Neural crest cell (in vitro differentiated cells): ENCODE measurements around the gene PHF2. TPM values are rescaled to one million over a fixed set of nuclear protein-coding genes. Genes with fewer than 3 reads are reported as not detected.

Experiments
- DNase-seq: peaks from one replicate; pipeline ENCODE4 v3.0.0; 2021; ENCODE audit warnings: low read depth, mixed read lengths, low spot score
- H3K27ac Mint-ChIP-seq: one replicate; pipeline ENCODE4 v1.8.0; 2021; ENCODE audit warnings: mild to moderate bottlenecking, mixed read lengths; ENCODE audit not compliant: unreplicated experiment
- H3K27me3 Mint-ChIP-seq: 2 replicates; pipeline ENCODE4 v1.8.0; 2021; ENCODE audit warnings: low read depth, mild to moderate bottlenecking, mixed read lengths
- H3K36me3 Mint-ChIP-seq: 2 replicates; pipeline ENCODE4 v1.8.0; 2021; ENCODE audit warnings: low read depth, mild to moderate bottlenecking, mixed read lengths
- H3K4me1 Mint-ChIP-seq: 2 replicates; pipeline ENCODE4 v1.8.0; 2021; ENCODE audit warnings: mixed read lengths
- H3K4me3 Mint-ChIP-seq: one replicate; pipeline ENCODE4 v1.8.0; 2021; ENCODE audit warnings: mild to moderate bottlenecking, mixed read lengths
- H3K9me3 Mint-ChIP-seq: 2 replicates; pipeline ENCODE4 v1.8.0; 2021; ENCODE audit warnings: mixed read lengths
- CTCF ChIP-seq: fragments of 200-600 bp; sonication (generic); conservative IDR thresholded peaks from 2 replicates; pipeline ENCODE4 v1.5.0; 2021; ENCODE audit warnings: antibody characterized with exemption, mild to moderate bottlenecking
- total RNA-seq: library from RNA; stranded (reverse); gene quantifications from 2 replicates; pipeline ENCODE4 v1.2.1, GENCODE V29; 2021

Gene PHF2
- total RNA-seq, 1 donor from 2014 or later: 34.4 TPM

- no peaks in the 10 kb centered on the region for H3K27me3 Mint-ChIP-seq
- no peak overlapping the region for H3K27ac Mint-ChIP-seq
- H3K9me3 Mint-ChIP-seq: no peaks in the 10 kb centered on the region
- DNase-seq: no peak
- no peak for TF ChIP-seq CTCF
- H3K4me1 Mint-ChIP-seq: no peaks in the 10 kb centered on the region
- H3K4me3 Mint-ChIP-seq: no peak overlapping the region
- peaks cover 7% of the 10 kb centered on the region for H3K36me3 Mint-ChIP-seq
Observed at GRCh38 chr9:93662016-93662638, 85.7 kb downstream of the PHF2 start.

GRCh38 chr9:93662952-93663572 is 86.7 kb downstream of the PHF2 start:
- no peaks in the 10 kb centered on the region for H3K9me3 Mint-ChIP-seq
- H3K27ac Mint-ChIP-seq: no peak overlapping the region
- TF ChIP-seq CTCF: no peak
- no peaks in the 10 kb centered on the region for H3K27me3 Mint-ChIP-seq
- peaks cover 6% of the 10 kb centered on the region for H3K36me3 Mint-ChIP-seq
- H3K4me1 Mint-ChIP-seq: no peaks in the 10 kb centered on the region
- H3K4me3 Mint-ChIP-seq: no peak overlapping the region
- DNase-seq: no peak

- Mint-ChIP-seq H3K9me3 (no peaks in the 10 kb centered on the region), H3K27ac (no peak overlapping the region), H3K4me1 (peaks cover 5% of the 10 kb centered on the region), H3K36me3 (peaks cover 4% of the 10 kb centered on the region), H3K4me3 (no peak overlapping the region), H3K27me3 (no peaks in the 10 kb centered on the region)
- no peak for DNase-seq
- no peak for TF ChIP-seq CTCF
Observed at GRCh38 chr9:93663877-93664548, 87.6 kb downstream of the PHF2 start.

- DNase-seq: no peak
- Mint-ChIP-seq H3K9me3 (no peaks in the 10 kb centered on the region), H3K4me1 (peaks cover 5% of the 10 kb centered on the region), H3K36me3 (peaks cover 4% of the 10 kb centered on the region), H3K27me3 (no peaks in the 10 kb centered on the region), H3K4me3 (no peak overlapping the region), H3K27ac (no peak overlapping the region)
- TF ChIP-seq CTCF: no peak
Observed at GRCh38 chr9:93664549-93665120, 88.3 kb downstream of the PHF2 start.

- H3K27ac Mint-ChIP-seq: no peak overlapping the region
- no peaks in the 10 kb centered on the region for H3K9me3 Mint-ChIP-seq
- H3K27me3 Mint-ChIP-seq: peaks cover 3% of the 10 kb centered on the region
- H3K4me3 Mint-ChIP-seq: no peak overlapping the region
- no peak for TF ChIP-seq CTCF
- no peak for DNase-seq
- H3K36me3 Mint-ChIP-seq: no peaks in the 10 kb centered on the region
- H3K4me1 Mint-ChIP-seq: peaks cover 5% of the 10 kb centered on the region
Observed at GRCh38 chr9:93665128-93665636, 88.8 kb downstream of the PHF2 start.
